Stomach smooth muscle (tissue), 2 donors: ENCODE results near the gene LRP2.

Experiments
- H3K27ac ChIP-seq: one replicate; pipeline ENCODE4 v1.7.0; 2013; ENCODE audit warnings: mild to moderate bottlenecking, low read length, inconsistent platforms
- H3K27me3 ChIP-seq, 2 donors: one replicate each; pipeline ENCODE4 v1.7.0; 2013; ENCODE audit warnings: low read length in 2 of 2; ENCODE audit not compliant: insufficient read depth in 2 of 2, control insufficient read depth in 1 of 2
- H3K36me3 ChIP-seq, 2 donors: one replicate each; pipeline ENCODE4 v1.7.0; 2013; ENCODE audit warnings: low read length in 2 of 2; ENCODE audit not compliant: control insufficient read depth in 2 of 2, insufficient read depth in 2 of 2
- H3K4me1 ChIP-seq: one replicate; pipeline ENCODE4 v1.7.0; 2013; ENCODE audit warnings: low read length; ENCODE audit not compliant: control insufficient read depth, insufficient read depth
- H3K4me3 ChIP-seq, 2 donors: one replicate each; pipeline ENCODE4 v1.7.0; 2013; ENCODE audit warnings: low read length in 2 of 2
- H3K9ac ChIP-seq, 2 donors: one replicate each; pipeline ENCODE4 v1.7.0; 2013; ENCODE audit warnings: low read length in 2 of 2, mild to moderate bottlenecking in 1 of 2
- H3K9me3 ChIP-seq, 2 donors: one replicate each; pipeline ENCODE4 v1.7.0; 2013; ENCODE audit warnings: low read length in 2 of 2; ENCODE audit not compliant: control insufficient read depth in 2 of 2
- donor health status: healthy.
- donor health status: Pancreatic carcinoma.

LRP2 gene

DNA sequence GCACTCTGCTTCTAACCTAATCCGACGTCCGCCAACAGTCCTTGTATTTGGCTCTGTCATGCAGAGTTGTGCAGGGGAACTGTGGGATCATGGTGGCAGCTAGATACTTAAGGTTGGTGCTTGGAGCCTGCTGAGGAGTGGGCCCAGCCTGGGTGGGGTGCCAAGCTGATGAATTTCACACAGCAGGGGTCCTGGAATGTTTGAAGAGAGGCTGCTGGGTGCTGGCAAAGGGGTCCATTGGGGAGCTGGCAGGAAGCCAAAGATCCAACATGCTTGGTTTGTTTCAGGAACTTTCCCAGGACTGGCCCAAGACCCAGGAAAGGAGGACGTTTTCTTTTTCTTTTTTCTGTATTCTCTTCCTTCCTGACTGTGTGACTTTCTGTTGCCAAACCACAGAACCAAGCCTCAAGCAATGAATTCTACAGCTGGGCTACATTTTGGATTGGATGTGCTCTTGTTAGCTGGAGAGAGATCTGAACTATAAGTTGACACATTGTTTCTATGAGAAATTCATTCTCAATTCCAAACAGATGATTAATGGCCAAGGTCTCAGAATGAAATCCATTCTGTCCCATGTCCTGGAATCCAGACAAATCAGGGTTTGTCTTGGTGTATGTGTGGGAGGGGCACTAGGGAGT lies 243.1 kb downstream of the LRP2 start:
- H3K4me1 ChIP-seq = no peaks in the 10 kb centered on the region

DNA sequence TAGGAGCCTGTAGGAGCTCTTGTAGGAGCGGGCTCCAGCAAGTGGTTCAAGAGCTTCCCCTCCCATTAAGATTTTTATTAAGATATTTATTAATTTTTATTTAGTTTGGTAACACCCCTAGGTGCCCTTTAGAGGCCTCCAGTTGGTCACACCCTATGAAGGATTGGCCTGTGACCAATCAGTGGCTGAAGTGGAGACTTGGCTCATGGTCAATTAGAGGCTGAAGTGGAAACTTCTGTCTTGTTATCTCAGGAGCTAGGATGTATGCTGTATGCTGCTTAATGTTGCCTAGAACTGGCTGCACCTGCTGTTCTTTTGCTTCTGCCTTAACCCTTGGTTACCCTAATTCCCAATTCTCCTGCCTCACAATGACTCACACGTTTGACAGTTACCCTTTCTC lies 244.3 kb downstream of the LRP2 start:
- H3K9me3 ChIP-seq = no peaks in the 10 kb centered on the region
- no peak overlapping the region for H3K27ac ChIP-seq
- H3K9ac ChIP-seq = no peak overlapping the region
- H3K36me3 ChIP-seq = no peaks in the 10 kb centered on the region
- peaks cover 0 to 4% of the 10 kb centered on the region in 2 donors for H3K27me3 ChIP-seq
- H3K4me1 ChIP-seq = no peaks in the 10 kb centered on the region
- H3K4me3 ChIP-seq = no peak overlapping the region

More for the DNA sequence above, 243.1 kb downstream of the LRP2 start:
- H3K27me3 ChIP-seq = peaks cover 0 to 4% of the 10 kb centered on the region in 2 donors
- H3K9me3 ChIP-seq = no peaks in the 10 kb centered on the region
- H3K36me3 ChIP-seq = no peaks in the 10 kb centered on the region
- no peak overlapping the region for H3K9ac ChIP-seq
- no peak overlapping the region for H3K27ac ChIP-seq
- H3K4me3 ChIP-seq = no peak overlapping the region

DNA sequence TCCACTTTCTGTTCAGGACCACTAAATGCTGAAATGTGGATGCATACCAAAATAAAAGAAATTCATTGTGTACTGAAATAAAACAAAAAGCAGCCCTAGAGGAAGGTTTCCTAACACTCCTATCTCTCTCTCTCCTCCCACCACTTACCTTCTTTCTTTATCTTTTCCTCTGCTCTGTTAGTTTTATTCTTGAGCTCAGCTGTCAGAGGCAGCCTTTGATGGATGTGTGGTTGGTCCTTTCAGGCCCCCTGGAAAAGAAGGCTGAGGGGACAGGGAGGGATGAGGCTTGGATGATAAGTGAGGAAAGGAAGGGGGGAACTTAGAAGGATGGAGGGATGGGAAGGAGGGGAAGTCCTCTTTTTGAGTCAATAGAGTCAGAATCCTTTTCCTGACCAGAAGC lies 245.3 kb downstream of the LRP2 start:
- no peak overlapping the region for H3K9ac ChIP-seq
- no peak overlapping the region for H3K27ac ChIP-seq
- H3K9me3 ChIP-seq = no peaks in the 10 kb centered on the region
- H3K27me3 ChIP-seq = peaks cover 0 to 4% of the 10 kb centered on the region in 2 donors
- H3K4me3 ChIP-seq = no peak overlapping the region
- H3K36me3 ChIP-seq = no peaks in the 10 kb centered on the region
- no peaks in the 10 kb centered on the region for H3K4me1 ChIP-seq

DNA sequence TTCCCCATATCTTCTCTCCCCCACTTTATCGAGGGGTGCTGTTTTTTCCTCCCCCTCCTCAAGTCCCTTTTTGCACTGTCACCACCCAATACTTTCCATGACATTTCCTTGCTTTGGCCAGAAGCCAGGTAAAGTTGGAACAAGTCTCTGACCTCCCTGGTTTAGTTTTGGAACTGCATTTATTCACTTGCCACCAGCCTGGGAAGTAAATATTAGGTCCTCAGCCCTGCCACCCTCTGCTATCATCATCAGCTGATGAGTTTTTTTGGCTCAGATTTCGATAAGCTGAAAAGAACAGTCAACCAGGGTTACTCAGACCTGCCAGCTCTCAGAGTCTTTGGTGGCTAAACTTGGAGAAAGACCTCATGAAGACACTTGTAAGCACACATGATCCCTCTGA lies 246.0 kb downstream of the LRP2 start:
- Histone ChIP-seq H3K36me3 (no peaks in the 10 kb centered on the region), H3K9me3 (no peaks in the 10 kb centered on the region), H3K27me3 (peaks cover 0 to 4% of the 10 kb centered on the region in 2 donors), H3K9ac (no peak overlapping the region), H3K4me1 (no peaks in the 10 kb centered on the region), H3K27ac (no peak overlapping the region), H3K4me3 (no peak overlapping the region)

DNA sequence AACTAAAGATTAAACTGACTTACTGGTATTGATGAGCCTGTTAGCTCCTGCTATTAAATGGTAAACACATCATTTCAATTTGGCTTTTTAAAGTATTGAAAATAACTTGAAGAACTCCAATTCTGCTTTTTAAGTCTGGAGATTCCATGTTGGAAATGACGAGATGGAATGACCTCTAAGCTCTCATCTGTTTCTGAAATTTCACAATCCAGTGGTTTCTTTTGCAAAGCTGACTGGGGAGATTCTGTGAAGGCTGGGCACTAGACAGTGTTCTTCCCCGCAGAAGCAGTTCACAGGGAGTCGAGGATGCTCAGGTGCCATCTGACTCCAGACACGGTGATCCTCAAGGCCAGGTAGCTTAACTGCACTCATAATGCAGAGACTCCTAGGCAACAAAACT lies 248.3 kb downstream of the LRP2 start:
- no peaks in the 10 kb centered on the region for H3K9me3 ChIP-seq

DNA sequence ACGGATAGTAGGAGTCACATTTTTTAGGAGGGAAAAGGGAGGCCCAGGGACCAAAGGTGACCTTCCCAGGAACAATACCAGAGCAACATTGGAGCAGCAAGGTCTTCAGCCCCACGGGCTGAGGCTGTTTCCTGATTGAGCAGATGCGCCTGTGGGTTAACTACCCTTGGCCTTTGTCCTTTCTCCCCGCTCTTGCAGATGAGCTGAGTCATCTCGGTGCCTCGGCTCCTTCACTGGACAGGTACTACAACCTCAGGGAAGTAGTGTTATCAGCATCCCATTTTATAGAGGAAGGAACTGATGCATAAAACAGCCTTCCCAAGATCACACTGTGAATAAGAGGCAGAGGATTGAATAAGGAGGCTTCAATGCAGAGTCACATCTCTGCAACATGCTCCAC lies 249.5 kb downstream of the LRP2 start:
- H3K4me1 ChIP-seq = no peaks in the 10 kb centered on the region
- H3K9me3 ChIP-seq = no peaks in the 10 kb centered on the region
- H3K36me3 ChIP-seq = no peaks in the 10 kb centered on the region
- H3K4me3 ChIP-seq = no peak overlapping the region
- no peak overlapping the region for H3K27ac ChIP-seq
- no peaks in the 10 kb centered on the region for H3K27me3 ChIP-seq
- H3K9ac ChIP-seq = no peak overlapping the region

More for the DNA sequence above, 248.3 kb downstream of the LRP2 start:
- Histone ChIP-seq H3K27me3 (peaks cover 0 to 4% of the 10 kb centered on the region in 2 donors), H3K4me3 (no peak overlapping the region), H3K9ac (no peak overlapping the region), H3K36me3 (no peaks in the 10 kb centered on the region), H3K27ac (no peak overlapping the region), H3K4me1 (no peaks in the 10 kb centered on the region)

DNA sequence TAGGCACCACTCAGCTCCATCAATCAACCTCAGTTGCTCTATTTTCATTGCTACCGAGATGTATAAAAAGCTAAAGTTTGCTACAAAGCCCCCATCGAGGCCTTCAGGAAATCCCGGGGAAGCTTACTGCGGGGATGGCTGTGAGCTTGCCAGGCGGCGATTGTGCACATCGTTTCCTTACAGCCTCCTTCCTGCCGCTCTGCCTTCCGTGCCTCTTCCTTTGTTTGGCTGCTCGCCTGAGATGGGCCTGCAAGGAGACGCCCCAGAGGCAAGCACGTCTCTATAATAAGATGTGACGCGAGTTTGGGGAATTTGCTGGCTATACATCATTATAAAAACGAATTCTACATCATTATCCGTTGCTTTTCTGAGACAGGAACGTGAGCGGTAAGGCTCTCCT lies 251.4 kb downstream of the LRP2 start:
- Histone ChIP-seq H3K36me3 (no peaks in the 10 kb centered on the region), H3K27me3 (no peaks in the 10 kb centered on the region), H3K9ac (no peak overlapping the region), H3K27ac (no peak overlapping the region), H3K4me1 (no peaks in the 10 kb centered on the region), H3K9me3 (no peaks in the 10 kb centered on the region), H3K4me3 (no peak overlapping the region)

DNA sequence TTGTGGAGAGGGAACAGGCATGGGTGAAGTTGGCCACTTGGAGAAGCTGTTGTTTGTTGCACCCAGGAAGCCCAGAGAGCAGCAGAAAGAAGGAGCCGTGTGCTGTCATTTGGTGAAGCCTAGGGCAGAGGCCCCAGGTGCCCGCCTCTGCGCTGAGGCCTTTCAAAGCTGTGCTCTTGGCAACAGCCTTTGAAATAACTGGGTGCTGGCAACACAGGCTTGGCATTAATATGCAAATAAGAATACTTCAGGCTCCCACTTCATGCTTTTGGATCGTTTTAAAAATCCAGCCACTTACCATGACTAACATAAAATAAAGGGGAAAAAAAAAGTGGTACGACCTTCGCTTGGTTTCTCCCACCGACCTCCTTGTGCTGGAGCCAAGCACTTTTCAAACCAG lies 251.9 kb downstream of the LRP2 start:
- no peaks in the 10 kb centered on the region for H3K36me3 ChIP-seq
- H3K9me3 ChIP-seq = no peaks in the 10 kb centered on the region

DNA sequence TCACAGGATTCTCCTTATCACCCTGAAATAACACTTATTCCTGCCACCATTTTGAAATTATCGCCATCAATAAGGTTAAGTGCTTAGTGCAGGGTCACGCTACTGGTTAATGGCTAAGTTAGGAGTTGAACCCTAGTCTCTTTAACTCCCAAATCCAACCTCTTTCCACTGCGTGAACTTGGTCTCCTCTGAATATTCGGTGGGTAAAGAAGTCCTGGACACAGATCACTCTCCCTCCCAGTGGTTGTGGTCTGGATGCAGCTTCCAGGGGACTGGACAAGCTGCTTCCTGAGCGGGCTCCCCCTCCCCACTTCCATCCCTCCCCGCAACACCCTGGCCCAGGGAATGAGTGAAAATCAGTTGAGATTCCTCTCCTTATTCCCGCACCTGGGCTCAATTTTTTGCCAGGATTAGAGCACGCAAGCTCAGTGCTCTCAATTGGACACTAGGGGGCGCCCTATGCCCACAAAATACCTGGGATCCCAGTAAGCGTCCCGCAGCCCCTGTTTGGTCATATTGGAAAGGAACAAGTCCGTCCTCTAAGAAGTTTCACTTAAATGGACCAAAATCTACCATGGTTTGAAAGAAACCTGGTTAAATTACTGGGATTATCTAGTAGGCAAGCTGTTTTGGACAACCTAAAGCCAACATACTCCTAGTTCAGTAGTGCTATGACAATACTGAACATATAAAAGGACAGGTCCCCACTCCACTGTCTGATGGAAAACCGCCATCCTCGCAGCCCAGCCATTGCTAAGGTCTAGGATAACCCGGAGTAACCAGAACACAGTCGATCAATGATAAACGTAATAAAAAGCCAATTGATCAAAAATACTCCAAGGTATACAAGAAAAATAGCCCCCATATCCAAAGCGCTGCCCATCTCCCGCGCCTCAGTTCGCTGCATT lies 252.6 kb downstream of the LRP2 start:
- no peak overlapping the region for H3K9ac ChIP-seq
- no peaks in the 10 kb centered on the region for H3K4me1 ChIP-seq
- no peaks in the 10 kb centered on the region for H3K27me3 ChIP-seq
- no peaks in the 10 kb centered on the region for H3K9me3 ChIP-seq
- no peaks in the 10 kb centered on the region for H3K36me3 ChIP-seq
- no peak overlapping the region for H3K27ac ChIP-seq
- no peak overlapping the region for H3K4me3 ChIP-seq

More for the DNA sequence above, 251.9 kb downstream of the LRP2 start:
- Histone ChIP-seq H3K9ac (no peak overlapping the region), H3K4me3 (no peak overlapping the region), H3K4me1 (no peaks in the 10 kb centered on the region), H3K27me3 (no peaks in the 10 kb centered on the region), H3K27ac (no peak overlapping the region)

DNA sequence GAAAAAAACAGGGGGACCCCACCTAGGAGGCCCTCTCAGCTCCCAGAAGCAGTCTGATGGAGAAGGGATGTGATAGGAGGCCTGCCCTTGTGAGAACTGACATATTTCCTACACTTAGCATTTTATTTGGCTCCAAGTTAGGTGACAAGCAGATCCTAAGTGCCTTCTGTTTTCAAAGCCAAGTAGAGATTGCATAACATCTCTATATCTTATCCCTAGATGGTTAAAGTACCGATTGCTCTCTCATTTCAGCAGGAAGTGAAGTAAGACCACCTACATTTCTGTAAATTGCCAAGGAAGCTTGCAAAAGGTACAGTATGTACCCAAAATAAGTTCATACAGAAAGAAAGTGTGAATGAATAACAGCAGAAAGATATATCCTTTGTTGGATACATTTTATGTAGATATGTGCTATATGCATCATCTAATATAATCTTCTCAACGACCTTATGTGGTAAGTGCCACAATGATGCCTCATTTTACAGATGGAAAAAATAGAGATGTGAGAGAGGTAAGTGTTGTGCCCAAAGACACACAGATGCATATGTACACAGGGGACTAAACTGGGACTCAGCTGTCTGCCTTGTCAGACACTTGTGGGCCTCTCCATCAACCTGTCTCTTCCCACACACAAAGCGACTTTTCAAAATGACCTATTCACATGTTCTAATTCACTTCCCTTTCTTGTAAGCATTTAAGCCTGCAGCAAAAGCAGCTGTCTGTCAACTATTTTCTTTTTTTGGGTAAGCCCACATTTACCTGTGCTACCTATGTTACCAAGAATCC lies 254.0 kb downstream of the LRP2 start:
- H3K9me3 ChIP-seq = no peaks in the 10 kb centered on the region
- no peak overlapping the region for H3K4me3 ChIP-seq
- no peaks in the 10 kb centered on the region for H3K27me3 ChIP-seq
- no peak overlapping the region for H3K27ac ChIP-seq
- no peak overlapping the region for H3K9ac ChIP-seq
- no peaks in the 10 kb centered on the region for H3K4me1 ChIP-seq
- no peaks in the 10 kb centered on the region for H3K36me3 ChIP-seq
